Heart left ventricle (tissue), 16 donors: ENCODE measurements around the gene SRPRB. TPM values are rescaled to one million over a fixed set of nuclear protein-coding genes. Genes with fewer than 3 reads are reported as not detected.

ENCODE experiments used
- ATAC-seq, 4 donors: fragments of 200-7000 bp; cut with Tn5 transposase; one replicate each; pipeline ENCODE4 v1.9.1; 2020 to 2022; ENCODE audit warnings: moderate library complexity in 4 of 4, mild to moderate bottlenecking in 3 of 4, moderate number of reproducible peaks in 1 of 4
- DNase-seq, 5 donors: peaks; one replicate each; pipeline ENCODE4 v3.0.0-alpha.2; 2020
- H3K27ac ChIP-seq, 12 donors: fragments of 200-600 bp; sonication (generic) in 4 of 12; one replicate each; pipeline versions ENCODE4 v1.5.0 to v1.8.0; 2016 to 2022; ENCODE audit warnings: mild to moderate bottlenecking in 2 of 12
- H3K27me3 ChIP-seq, 9 donors: fragments of 200-600 bp; sonication (generic) in 2 of 9; one replicate each; pipeline versions ENCODE4 v1.5.1 to v1.8.0; 2016 to 2022; ENCODE audit warnings: mild to moderate bottlenecking in 3 of 9
- H3K36me3 ChIP-seq, 9 donors: fragments of 200-600 bp; sonication (generic) in 2 of 9; one replicate each; pipeline versions ENCODE4 v1.5.0 to v1.8.0; 2018 to 2022; ENCODE audit warnings: mild to moderate bottlenecking in 2 of 9
- H3K4me1 ChIP-seq, 12 donors: fragments of 200-600 bp; sonication (generic) in 4 of 12; one replicate each; pipeline versions ENCODE4 v1.5.0 to v1.8.0; 2016 to 2022; ENCODE audit warnings: mild to moderate bottlenecking in 3 of 12
- H3K4me3 ChIP-seq, 12 donors: fragments of 200-600 bp; sonication (generic) in 4 of 12; one replicate each; pipeline versions ENCODE4 v1.5.0 to v1.8.0; 2017 to 2022; ENCODE audit warnings: mild to moderate bottlenecking in 9 of 12, moderate library complexity in 4 of 12
- H3K9me3 ChIP-seq, 12 donors: fragments of 200-600 bp; sonication (generic) in 4 of 12; one replicate each; pipeline versions ENCODE4 v1.5.0 to v1.8.0; 2016 to 2022; ENCODE audit warnings: mild to moderate bottlenecking in 1 of 12
- POLR2A ChIP-seq, 2 donors: fragments of 450-650 bp; IDR thresholded peaks; one replicate each; pipeline ENCODE4 v1.6.1; 2017; ENCODE audit warnings: antibody characterized with exemption in 2 of 2, mild to moderate bottlenecking in 2 of 2, moderate library complexity in 2 of 2
- whole genome bisulfite sequencing, 4 donors: extraction: QIAGEN DNeasy Blood & Tissue Kit in 2 of 4; methylation state at CpG; one replicate each; pipeline versions ENCODE4 v1.1.5 to v1.1.7; 2013 to 2018; 5-methylcytosine and 5-hydroxymethylcytosine counted together
- intact Hi-C, 10 donors: fragments of 100-400 bp; cut with DNase I; formaldehyde crosslinking; loops; one replicate each; pipeline versions ENCODE4 v1.11.1 to v1.14.2; 2022
- polyA plus RNA-seq, 2 donors: library from polyadenylated mRNA; stranded (reverse); fragments of 200-250 nt; gene quantifications; one replicate each; pipeline ENCODE4 v1.2.3, GENCODE V29; 2013
- total RNA-seq, 9 donors: library from RNA; depleted of rRNA in 2 of 9; stranded (reverse); fragments of >200 nt in 2 of 9; fragmentation: NEBNext Ultra II Directional in 3 of 9; extraction: Animal tissue kit (Norgen Biotek cat#: 25700) in 3 of 9; gene quantifications; one replicate each; pipeline versions ENCODE4 v1.1.0 to v1.2.4, GENCODE V29; 2016 to 2023
- TF ChIP-seq, protein P1 (sequence below), 12 donors: fragments of 200-600 bp; sonication (generic) in 4 of 12; IDR thresholded peaks; one replicate each; pipeline versions ENCODE4 v1.5.0 to v1.8.0; 2018 to 2022; ENCODE audit warnings: antibody characterized with exemption in 12 of 12, mild to moderate bottlenecking in 5 of 12
- donor health status: ischemic (EF 13 %, LVEDD 7.1; RV severe dilation, severe dysfunction).
- donor health status: healthy with polysubstance abuse.
- donor health status: DM: no; HTN: yes; CAD: no.
- donor health status: DM: no; HTN: no; CAD: no.
- donor health status: ischemic (EF 25% LVEDD 6.9; RV normal size, moderate dysfunction).
- donor health status: ischemic (EF 25% LVEDD 5.7; RV mildly dilated, moderate dysfunction).
- donor health status: healthy.
- donor health status: DM: yes; HTN: yes; CAD: no.
- donor health status: ischemic (EF 35%, LVEDD 5.7; RV mildly dilated, moderate dysfunction).
- donor health status: nonischemic (EF 11% LVEDD 7.7; RV severe dilation, severe dysfunction).
- donor health status: DM: yes; HTN: yes; CAD: no.
- donor health status: PGD.
- donor health status: ischemic (EF 29% LVEDD 5.4; RV normal size, mild dysfunction).
- donor health status: nonischemic (EF 23%, LVEDD 6.1; RV moderate dilation, normal function).

SRPRB gene
- total and polyA plus RNA-seq, 11 donors = 13.3 to 55.0 (median 24.9) TPM

DNA sequence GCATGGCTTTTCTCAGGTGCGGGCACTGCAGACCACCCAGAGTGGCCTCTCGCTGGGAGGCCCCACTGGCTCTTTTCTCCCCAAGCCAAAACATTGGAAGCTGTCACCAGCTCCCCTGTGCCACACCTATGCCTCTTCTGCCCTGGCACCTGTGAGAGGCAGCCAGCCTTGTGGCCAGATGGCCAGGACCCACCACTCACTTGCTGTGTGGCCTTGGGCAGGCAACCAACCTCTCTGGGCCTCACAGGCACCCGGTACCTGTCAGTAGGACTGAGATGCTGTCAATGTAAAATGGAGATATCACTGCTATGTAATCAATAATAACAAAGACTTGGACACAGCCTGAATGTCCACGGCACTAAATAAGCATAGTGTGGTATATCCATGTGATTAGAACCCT, 36.5 kb downstream of the SRPRB start:
- no peak overlapping the region for H3K27ac ChIP-seq
- H3K4me3 ChIP-seq = no peak overlapping the region
- no peak for ATAC-seq
- DNase-seq = no peak
- intact Hi-C loops = no loop called here
- H3K36me3 ChIP-seq = peaks cover 0 to 29% (median 10%) of the 10 kb centered on the region in 9 donors
- no peak for TF ChIP-seq POLR2A (IDR thresholded peaks at IDR 0.05)
- WGBS, 4 donors = 85 to 97% (median 90%) methylated on average over 4 of the region's 4 CpGs
- peaks cover 0 to 4% (median 0%) of the 10 kb centered on the region in 12 donors for H3K9me3 ChIP-seq
- no peaks in the 10 kb centered on the region for H3K27me3 ChIP-seq
- H3K4me1 ChIP-seq = peaks cover 0 to 13% (median 0%) of the 10 kb centered on the region in 12 donors

DNA sequence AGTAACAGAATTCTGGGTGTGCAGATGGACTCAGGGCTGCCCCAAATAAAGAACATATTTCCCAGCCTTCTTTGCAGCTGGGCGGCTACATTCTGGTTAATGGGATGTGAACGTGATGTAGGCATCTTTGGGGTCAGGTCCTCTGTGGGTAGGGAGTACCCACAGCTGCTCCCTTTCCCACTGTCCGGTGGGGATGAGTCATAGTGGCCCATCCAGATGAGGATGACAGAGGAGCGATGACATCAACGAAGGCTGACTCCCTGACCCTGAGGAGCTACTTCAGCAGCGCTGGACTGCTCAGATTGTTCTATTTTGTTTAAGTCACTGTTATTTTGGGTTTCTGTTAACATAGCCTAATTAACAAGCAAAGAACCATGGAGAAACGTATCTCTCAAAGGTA, 38.0 kb downstream of the SRPRB start:
- peak overlapping the region in 4 of 12 donors; percentile 29 to 52 (median 41) for H3K27ac ChIP-seq
- ATAC-seq (peak; percentile 38 to 80 (median 64)), DNase-seq (peak; percentile 44 to 68 (median 49))
- no peak for TF ChIP-seq POLR2A (IDR thresholded peaks at IDR 0.05)
- TF ChIP-seq, protein P1, sequence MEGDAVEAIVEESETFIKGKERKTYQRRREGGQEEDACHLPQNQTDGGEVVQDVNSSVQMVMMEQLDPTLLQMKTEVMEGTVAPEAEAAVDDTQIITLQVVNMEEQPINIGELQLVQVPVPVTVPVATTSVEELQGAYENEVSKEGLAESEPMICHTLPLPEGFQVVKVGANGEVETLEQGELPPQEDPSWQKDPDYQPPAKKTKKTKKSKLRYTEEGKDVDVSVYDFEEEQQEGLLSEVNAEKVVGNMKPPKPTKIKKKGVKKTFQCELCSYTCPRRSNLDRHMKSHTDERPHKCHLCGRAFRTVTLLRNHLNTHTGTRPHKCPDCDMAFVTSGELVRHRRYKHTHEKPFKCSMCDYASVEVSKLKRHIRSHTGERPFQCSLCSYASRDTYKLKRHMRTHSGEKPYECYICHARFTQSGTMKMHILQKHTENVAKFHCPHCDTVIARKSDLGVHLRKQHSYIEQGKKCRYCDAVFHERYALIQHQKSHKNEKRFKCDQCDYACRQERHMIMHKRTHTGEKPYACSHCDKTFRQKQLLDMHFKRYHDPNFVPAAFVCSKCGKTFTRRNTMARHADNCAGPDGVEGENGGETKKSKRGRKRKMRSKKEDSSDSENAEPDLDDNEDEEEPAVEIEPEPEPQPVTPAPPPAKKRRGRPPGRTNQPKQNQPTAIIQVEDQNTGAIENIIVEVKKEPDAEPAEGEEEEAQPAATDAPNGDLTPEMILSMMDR (IDR thresholded peaks at IDR 0.05) = no peak
- peaks cover 0 to 14% (median 4%) of the 10 kb centered on the region in 9 donors for H3K36me3 ChIP-seq
- no peaks in the 10 kb centered on the region for H3K27me3 ChIP-seq
- no peak overlapping the region for H3K4me3 ChIP-seq
- WGBS, 4 donors = 68 to 76% (median 69%) methylated on average over 7 of the region's 7 CpGs
- intact Hi-C loops = no loop called here
- peaks cover 0 to 4% (median 0%) of the 10 kb centered on the region in 12 donors for H3K9me3 ChIP-seq
- H3K4me1 ChIP-seq = peaks cover 0 to 13% (median 0%) of the 10 kb centered on the region in 12 donors

- Histone ChIP-seq H3K4me3 (no peak overlapping the region), H3K36me3 (peaks cover 0 to 6% (median 0%) of the 10 kb centered on the region in 9 donors), H3K4me1 (peaks cover 0 to 13% (median 0%) of the 10 kb centered on the region in 12 donors), H3K27ac (no peak overlapping the region), H3K9me3 (peaks cover 0 to 4% (median 0%) of the 10 kb centered on the region in 12 donors), H3K27me3 (no peaks in the 10 kb centered on the region)
- intact Hi-C loops = loop anchor here in 1 of 10 donors (5.0 kb wide), 1 partner anchor 37 kb away; no protein-coding TSS in a partner anchor
- WGBS, 4 donors = 92 to 96% (median 94%) methylated on average over 4 of the region's 4 CpGs
- TF ChIP-seq, protein P1 (IDR thresholded peaks at IDR 0.05) = no peak
- TF ChIP-seq POLR2A (IDR thresholded peaks at IDR 0.05) = no peak
- ATAC-seq (no peak), DNase-seq (peak in 1 of 5 donors; percentile 13)
Observed at GRCh38 chr3:133845127-133845526, 39.5 kb downstream of the SRPRB start.

- H3K27me3 ChIP-seq = no peaks in the 10 kb centered on the region
- no peak overlapping the region for H3K27ac ChIP-seq
- H3K4me3 ChIP-seq = no peak overlapping the region
- peaks cover 0 to 4% (median 0%) of the 10 kb centered on the region in 12 donors for H3K9me3 ChIP-seq
- DNase-seq (no peak), ATAC-seq (no peak)
- TF ChIP-seq, protein P1 (IDR thresholded peaks at IDR 0.05) = no peak
- no peak for TF ChIP-seq POLR2A (IDR thresholded peaks at IDR 0.05)
- intact Hi-C loops = loop anchor here in 1 of 10 donors (5.0 kb wide), 1 partner anchor 33 kb away; no protein-coding TSS in a partner anchor
- no peaks in the 10 kb centered on the region for H3K36me3 ChIP-seq
- H3K4me1 ChIP-seq = peaks cover 0 to 14% (median 7%) of the 10 kb centered on the region in 12 donors
Observed at GRCh38 chr3:133849346-133849745, 43.7 kb downstream of the SRPRB start.

- 90 to 97% (median 96%) methylated on average over 1 of the region's 1 CpG for WGBS, 4 donors
- intact Hi-C loops = loop anchor here in 1 of 10 donors (5.0 kb wide), 1 partner anchor 42 kb away; no protein-coding TSS in a partner anchor
- no peak for DNase-seq
Observed at GRCh38 chr3:133850034-133850433, 44.4 kb downstream of the SRPRB start.

More at GRCh38 chr3:133850034-133850433, 44.4 kb downstream of the SRPRB start:
- Histone ChIP-seq H3K36me3 (no peaks in the 10 kb centered on the region), H3K27ac (no peak overlapping the region), H3K9me3 (peaks cover 0 to 4% (median 0%) of the 10 kb centered on the region in 12 donors), H3K4me1 (peaks cover 0 to 21% (median 10%) of the 10 kb centered on the region in 12 donors), H3K27me3 (no peaks in the 10 kb centered on the region), H3K4me3 (no peak overlapping the region)
- no peak for TF ChIP-seq POLR2A (IDR thresholded peaks at IDR 0.05)
- TF ChIP-seq, protein P1 (IDR thresholded peaks at IDR 0.05) = no peak
- ATAC-seq = no peak
